ENCODE data around the gene OR5K1.

Gene OR5K1

GRCh38 chr3:98462901-98463300 lies at the start of gene OR5K1:
TSS of gene OR5K1 (plus strand) at chr3:98463201. CDS start at chr3:98469577, 6,376 bp downstream.
- DNase-seq: no peak

GRCh38 chr3:98432575-98432974 lies 30.4 kb upstream of the OR5K1 start:
- no peak for DNase-seq

- DNase-seq: no peak
These were observed 29.2 kb upstream of the OR5K1 start for GRCh38 chr3:98433764-98434163.

GRCh38 chr3:98434412-98434811 lies 28.6 kb upstream of the OR5K1 start:
- DNase-seq: no peak

- no peak for DNase-seq
These were observed 22.7 kb upstream of the OR5K1 start for GRCh38 chr3:98440283-98440682.

- DNase-seq: no peak
These were observed 17.0 kb upstream of the OR5K1 start for GRCh38 chr3:98445949-98446406.

GRCh38 chr3:98449606-98450193 lies 13.3 kb upstream of the OR5K1 start:
- peak; percentile 5 for DNase-seq

- DNase-seq: no peak
These were observed 12.6 kb upstream of the OR5K1 start for GRCh38 chr3:98450372-98450771.

GRCh38 chr3:98453827-98454226 lies 9.2 kb upstream of the OR5K1 start:
- DNase-seq: no peak

GRCh38 chr3:98454929-98455328 lies 8.1 kb upstream of the OR5K1 start:
- no peak for DNase-seq

GRCh38 chr3:98457543-98457942 lies 5.5 kb upstream of the OR5K1 start:
- DNase-seq: no peak

- DNase-seq: no peak
These were observed 2.8 kb upstream of the OR5K1 start for GRCh38 chr3:98460220-98460619.

GRCh38 chr3:98482717-98483482 lies 19.9 kb downstream of the OR5K1 start:
- no peak for DNase-seq

- no peak for DNase-seq
These were observed 20.6 kb downstream of the OR5K1 start for GRCh38 chr3:98483626-98484025.

- no peak for DNase-seq
These were observed 34.4 kb downstream of the OR5K1 start, which contains the start of gene OR5K2 for GRCh38 chr3:98497381-98497780. TSS of gene OR5K2 (plus strand) at chr3:98497681. CDS start at chr3:98497681, 0 bp downstream.

GRCh38 chr3:98500019-98500418 lies 37.0 kb downstream of the OR5K1 start:
- no peak for DNase-seq

- DNase-seq: no peak
These were observed 38.3 kb downstream of the OR5K1 start for GRCh38 chr3:98501270-98501669.

- DNase-seq: no peak
These were observed 39.0 kb downstream of the OR5K1 start for GRCh38 chr3:98501863-98502576.

GRCh38 chr3:98504539-98504938 lies 41.5 kb downstream of the OR5K1 start:
- no peak for DNase-seq

GRCh38 chr3:98508582-98508981 lies 45.6 kb downstream of the OR5K1 start:
- DNase-seq: no peak

GRCh38 chr3:98512576-98512975 lies 49.6 kb downstream of the OR5K1 start:
- no peak for DNase-seq

- DNase-seq: no peak
These were observed 50.1 kb downstream of the OR5K1 start for GRCh38 chr3:98513091-98513511.

- DNase-seq: no peak
These were observed 50.7 kb downstream of the OR5K1 start for GRCh38 chr3:98513736-98514135.

- DNase-seq: no peak
These were observed 51.9 kb downstream of the OR5K1 start for GRCh38 chr3:98514948-98515347.
